Endometrium (tissue), 2 donors: ENCODE data around the gene CYP46A1.
A peak's percentile ranks its signal among the peaks of the same experiment; 100 is the strongest.

Source experiments
- FAIRE-seq: peaks from 2 replicates; lab custom pipeline; 2012; peaks lifted over from hg19 to GRCh38; lab: Jason Lieb, UNC
- donor health status: control.
- donor health status: control.

The CYP46A1 gene

DNA sequence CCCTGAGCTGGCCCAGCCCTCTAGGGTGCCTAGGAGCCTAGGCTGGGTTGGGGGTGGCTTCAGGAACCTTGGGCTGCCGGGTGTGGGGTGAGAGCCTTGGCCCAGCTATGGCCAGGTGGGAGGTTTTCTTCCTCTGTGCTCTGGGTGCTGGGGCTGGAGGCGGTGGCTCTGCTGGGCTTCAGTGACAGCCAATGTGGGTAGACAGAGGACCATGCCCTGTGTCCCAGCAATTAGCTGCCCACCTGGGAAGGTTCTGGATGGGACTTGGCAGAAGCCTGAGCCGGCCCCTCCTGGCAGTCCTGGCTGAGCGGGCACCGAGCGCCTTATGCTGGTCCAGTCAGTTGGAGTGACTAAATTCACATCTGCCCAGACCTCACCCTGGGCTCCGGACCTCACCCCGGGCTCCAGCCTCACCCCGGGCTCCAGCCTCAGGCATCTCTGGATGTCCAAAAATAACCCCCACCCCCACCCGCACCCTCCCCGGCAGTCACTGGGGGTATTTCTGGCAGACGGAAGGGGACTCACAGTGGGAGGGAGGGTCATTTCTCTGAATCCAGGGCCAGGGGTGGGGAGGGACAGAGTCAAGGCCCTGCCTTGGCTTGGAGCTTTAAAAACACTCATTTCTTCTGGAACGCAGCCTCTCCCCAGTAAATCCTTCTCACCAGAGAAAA, 46.9 kb downstream of the CYP46A1 start:
- FAIRE-seq: no peak

GRCh38 chr14:99731547-99732435, 47.7 kb downstream of the CYP46A1 start:
- no peak for FAIRE-seq

DNA sequence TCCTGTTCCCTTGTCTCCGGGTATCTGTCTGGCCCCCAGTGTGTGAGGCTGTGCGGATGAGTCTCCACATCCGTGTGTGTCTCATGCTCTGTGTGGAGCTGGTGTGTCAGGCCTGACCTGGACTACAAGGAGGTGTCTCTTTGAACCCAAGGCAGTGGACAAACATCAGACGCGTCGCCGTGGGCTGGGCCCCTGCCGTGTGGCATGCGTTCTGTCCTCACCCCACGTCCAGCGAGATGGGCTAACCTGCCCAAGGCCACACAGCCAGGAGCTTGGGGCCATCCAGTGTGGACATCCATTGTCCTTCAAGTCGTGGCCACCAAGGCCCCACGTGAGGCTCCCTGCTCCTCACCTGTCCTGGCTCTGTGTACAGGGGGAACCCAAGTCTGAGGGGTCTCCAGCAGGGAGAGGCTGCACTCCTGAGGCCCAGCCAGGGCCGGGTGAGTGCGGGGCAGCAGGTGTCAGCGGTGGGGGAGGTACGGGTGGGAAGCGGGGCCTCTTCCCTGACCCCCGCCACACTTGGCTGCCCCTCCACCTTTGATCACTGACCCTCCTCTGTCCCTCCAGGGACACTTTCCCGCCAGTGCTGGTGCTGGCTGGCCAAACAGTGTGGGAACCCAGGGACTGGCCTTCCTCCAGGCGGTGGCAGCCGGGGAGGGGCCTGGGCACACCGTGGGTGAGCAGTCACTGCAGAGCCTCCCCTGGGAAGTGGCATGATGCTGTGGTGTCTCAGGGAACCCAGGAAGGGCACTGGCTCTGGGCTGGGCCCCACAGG, 48.5 kb downstream of the CYP46A1 start:
- FAIRE-seq: no peak

- FAIRE-seq: no peak
Measured at GRCh38 chr14:99733211-99733539, 49.1 kb downstream of the CYP46A1 start.

DNA sequence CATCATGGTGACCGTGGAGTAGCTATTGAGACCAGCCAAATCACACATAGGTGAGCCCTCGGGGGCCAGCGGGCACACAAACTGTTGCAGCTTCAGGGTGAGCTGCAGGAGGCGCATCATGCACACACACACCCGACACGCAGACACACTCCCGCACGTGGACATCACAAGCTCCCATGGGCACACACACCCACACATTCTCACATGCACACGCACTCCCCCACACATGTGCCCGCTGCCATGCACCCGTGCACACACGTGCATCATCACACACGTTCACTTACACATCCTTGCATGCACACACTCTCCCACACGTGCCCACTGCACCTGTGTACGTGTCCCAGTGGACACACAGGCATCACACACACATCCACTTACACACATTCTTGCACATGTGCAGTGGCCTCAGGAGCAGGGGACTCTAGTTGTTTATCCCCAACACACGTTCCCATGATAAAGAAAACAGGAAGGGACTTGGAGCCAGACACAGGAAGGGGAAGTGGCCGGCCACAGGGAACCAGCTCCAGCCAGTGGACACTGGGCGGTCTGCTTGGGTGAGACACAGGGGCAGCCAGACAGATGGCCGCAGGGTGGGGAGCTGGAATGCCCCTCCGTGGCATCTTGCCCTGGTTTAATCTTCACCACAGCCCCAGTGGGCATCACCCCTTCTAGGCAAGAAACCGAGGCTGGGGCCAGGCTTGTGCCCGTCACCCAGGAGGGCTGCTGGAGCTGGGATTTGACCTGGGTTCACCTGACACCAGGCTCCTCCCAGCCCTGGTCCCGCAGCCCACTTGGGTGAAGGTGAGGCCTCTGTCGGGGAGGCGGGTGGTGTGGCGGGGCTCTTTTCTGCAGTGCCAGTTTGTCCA, 49.7 kb downstream of the CYP46A1 start:
- no peak for FAIRE-seq

DNA sequence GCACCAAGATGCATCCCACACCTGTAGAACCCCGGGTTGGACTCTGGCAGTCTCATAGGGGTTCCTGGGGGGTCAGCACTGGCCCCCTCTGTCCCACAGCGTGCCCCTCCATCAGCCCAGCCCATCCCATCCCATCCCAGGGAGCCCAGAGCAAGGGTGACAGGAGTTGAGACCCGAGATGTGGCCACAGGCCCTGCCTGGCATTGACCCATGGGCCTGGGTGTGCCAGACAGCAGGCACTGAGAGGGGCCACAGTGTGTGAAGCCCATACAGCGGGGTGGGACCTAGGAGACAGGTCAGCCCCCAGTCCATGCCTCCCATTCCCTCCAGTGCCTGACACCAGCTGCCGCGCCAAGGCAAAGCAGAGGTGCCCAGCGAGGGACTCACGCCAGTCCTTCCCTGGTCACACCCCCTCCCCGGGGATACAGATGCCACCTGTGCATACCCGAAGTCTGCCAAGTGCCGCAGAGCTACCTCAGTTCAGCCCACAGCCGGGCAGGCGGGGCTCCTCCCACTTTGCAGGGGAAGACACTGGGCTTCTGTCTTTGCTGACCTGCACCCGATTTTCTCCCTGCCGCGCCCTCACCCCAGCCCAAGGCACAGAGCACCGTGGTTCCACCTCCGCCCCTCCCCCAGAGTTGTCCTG, 50.4 kb downstream of the CYP46A1 start:
- FAIRE-seq: no peak

- FAIRE-seq: no peak
Measured at GRCh38 chr14:99735189-99736135, 51.4 kb downstream of the CYP46A1 start.

- FAIRE-seq: no peak
Measured at GRCh38 chr14:99736603-99737371, 52.7 kb downstream of the CYP46A1 start.

DNA sequence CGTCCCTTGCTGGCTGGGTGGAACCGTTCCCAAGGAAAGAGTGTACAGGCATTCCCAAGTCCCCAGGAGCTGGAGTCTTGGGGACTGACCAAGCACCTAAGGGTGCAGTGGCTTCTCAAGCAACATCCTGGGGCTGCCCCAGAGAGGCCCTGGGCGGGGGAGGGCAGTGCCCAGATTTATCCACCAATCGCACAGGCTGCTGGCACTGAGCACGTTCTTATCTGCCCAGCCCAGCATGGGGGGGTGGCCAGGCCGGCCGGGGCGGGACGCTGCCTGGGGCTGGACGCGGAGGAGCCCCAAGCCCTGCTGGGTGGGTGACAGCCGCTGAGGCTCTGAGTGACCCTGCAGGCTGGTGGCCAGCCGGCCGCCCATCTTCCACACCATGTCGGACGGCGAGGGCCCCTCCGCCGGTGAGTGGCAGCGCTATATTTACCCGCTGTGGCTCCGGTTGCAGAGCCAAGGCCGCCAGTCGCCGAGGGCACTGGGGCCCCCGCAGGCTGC, 53.4 kb downstream of the CYP46A1 start:
- FAIRE-seq: no peak

GRCh38 chr14:99737956-99738667, 54.0 kb downstream of the CYP46A1 start:
- no peak for FAIRE-seq

DNA sequence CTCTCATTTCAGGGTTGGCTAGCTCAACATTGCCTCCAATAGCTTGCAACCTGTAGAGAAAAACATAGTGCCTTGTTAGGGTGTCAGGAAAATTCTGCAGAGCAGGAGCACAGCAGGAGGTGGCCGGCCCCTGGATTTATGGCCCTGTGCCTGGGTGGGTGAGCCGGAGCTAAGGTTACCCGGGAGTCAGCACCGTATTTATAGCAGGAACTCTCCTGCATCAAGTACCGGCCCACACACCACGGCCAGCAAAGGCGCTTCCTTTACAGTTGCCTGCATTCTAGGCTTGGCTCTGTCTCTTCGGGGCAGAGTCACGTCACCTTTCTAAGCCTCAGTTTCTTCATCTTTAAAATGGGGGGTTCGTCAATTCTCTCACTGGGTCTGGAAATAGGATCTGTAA, 56.3 kb downstream of the CYP46A1 start:
- no peak for FAIRE-seq

DNA sequence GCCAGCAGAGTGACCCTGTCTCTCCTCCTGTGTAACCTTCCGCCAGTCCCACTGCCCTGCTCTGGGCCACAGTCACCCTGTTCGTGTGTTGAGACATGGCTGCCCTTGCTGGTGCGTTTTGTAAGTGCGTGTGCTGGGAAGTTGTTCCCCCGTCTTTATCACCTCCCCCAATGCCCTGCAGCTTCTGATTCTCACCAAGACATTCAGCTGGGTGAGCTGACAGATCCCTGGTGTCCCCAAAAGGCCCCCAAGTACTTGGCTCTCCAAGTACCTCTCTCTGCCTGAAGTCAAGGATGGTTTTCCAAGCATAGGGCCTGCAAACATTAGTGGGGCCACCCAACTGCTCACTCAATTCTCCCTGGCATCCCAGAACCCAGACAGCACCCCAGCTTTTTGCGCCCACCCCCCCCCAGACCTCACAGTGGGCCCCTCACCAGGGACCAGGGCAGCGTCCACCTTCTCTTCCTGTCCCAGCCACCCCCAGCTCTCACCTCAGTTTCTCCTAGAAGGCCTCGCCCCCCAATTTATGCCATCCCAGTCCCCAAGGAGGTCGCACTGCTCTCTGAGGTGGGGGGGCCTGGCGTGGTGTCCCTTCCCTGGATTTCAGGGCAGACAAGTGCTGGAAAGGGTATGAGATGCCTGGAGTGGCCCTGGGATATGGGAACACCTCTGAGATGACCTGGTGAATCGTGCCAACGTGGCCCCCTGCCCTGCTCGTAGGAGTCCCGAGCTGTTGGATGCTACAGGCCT, 57.3 kb downstream of the CYP46A1 start:
- no peak for FAIRE-seq

- FAIRE-seq: no peak
Measured at GRCh38 chr14:99742074-99742473, 58.0 kb downstream of the CYP46A1 start.

GRCh38 chr14:99742509-99743487, 58.7 kb downstream of the CYP46A1 start:
- FAIRE-seq: no peak

GRCh38 chr14:99744199-99744872, 60.2 kb downstream of the CYP46A1 start:
- peak; percentile 76 for FAIRE-seq

- no peak for FAIRE-seq
Measured at GRCh38 chr14:99744873-99745224, 60.8 kb downstream of the CYP46A1 start.
